GM18505 (cell line): Measurements from ENCODE around the gene RAP1GAP2.
"Not testable (repeated sequence)": the region's sequence is repeated elsewhere in the genome, so short reads cannot be mapped to it uniquely, and the experiment has no call there.

ENCODE experiments used
- ATAC-seq: cut with Tn5 transposase; IDR thresholded peaks from one replicate; pipeline ENCODE4 v1.9.1; 2021; ENCODE audit not compliant: unreplicated experiment
- POLR2A ChIP-seq: IDR thresholded peaks from 4 replicates; pipeline ENCODE4 v1.6.1; 2011; ENCODE audit warnings: borderline replicate concordance; ENCODE audit not compliant: insufficient read depth, insufficient read length; ENCODE audit errors: extremely low read depth

Gene RAP1GAP2

GRCh38 chr17:2779545-2779944, 16.7 kb upstream of the RAP1GAP2 start:
- no peak for TF ChIP-seq POLR2A

GRCh38 chr17:2780256-2780655, 16.0 kb upstream of the RAP1GAP2 start:
- no peak for ATAC-seq
- no peak for TF ChIP-seq POLR2A

More at GRCh38 chr17:2779545-2779944, 16.7 kb upstream of the RAP1GAP2 start:
- ATAC-seq, result no peak

DNA sequence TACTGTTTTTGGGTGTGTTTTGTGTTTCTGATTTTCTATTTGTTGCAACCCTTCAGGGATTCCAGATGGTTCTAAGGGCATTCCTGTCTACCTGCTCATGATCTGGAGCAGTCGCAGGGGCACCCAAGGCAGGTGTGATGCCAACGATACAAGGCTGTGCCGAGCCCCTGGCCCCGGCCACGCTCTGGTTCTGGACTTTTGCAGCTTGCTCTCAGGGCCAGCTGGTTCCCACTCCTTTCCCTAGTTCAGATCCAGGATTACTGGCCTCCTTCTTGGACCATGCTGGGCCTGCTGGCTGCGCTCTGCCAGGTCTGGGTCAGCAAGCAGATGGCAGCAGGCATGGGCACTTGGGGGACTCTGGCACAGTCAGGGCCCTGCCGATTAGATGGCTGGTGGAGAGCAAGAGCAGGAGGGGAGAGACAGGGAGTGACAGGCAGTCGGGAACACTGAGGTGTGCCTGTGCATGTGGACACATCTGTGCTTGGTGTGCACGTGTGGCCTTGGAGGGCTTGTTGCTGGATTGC, 15.2 kb upstream of the RAP1GAP2 start:
- no peak for ATAC-seq
- no peak for TF ChIP-seq POLR2A

- not testable (repeated sequence) for ATAC-seq
These were observed 14.6 kb upstream of the RAP1GAP2 start for GRCh38 chr17:2781598-2781997.

- no peak for ATAC-seq
- TF ChIP-seq POLR2A, result no peak
These were observed 14.2 kb upstream of the RAP1GAP2 start for GRCh38 chr17:2782055-2782454.

GRCh38 chr17:2783310-2784030, 12.8 kb upstream of the RAP1GAP2 start:
- TF ChIP-seq POLR2A, result no peak
- no peak for ATAC-seq

DNA sequence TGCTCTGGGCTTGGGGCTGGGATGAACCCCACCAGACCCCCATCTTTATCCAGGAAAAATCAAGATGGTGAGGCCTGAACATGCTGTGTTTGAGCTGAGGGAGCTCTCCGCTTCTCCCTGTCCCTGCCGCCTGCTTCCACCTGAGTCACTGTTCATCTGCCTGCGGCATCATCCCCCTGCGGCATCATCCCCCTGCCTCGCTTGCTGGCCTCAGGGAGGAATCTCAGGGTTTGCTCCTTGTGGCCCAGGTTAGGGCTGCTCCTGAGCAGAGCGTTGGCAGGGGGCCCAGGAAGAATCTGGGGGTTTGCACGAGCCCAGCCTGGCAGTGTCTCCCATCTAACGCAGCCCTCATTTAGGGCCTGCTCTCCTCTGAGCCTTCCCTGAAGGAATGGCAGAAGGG, 11.4 kb upstream of the RAP1GAP2 start:
- ATAC-seq, result no peak

DNA sequence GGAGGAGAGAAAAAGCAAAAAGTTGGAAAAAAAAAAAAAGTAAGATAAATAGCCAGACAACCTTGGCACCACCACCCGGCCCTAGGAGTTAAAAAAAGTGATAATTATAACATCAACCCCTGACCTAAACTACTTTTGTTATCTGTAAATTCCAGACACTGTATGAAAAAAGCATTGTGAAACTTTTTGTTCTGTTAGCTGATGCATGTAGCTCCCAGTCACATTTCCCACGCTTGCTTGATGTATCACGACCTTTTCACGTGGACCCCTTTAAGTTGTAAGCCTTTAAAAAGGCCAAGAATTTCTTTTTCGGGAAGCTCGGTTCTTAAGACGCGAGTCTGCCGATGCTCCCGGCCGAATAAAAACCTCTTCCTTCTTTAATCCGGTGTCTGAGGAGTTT, 10.9 kb upstream of the RAP1GAP2 start:
- not testable (repeated sequence) for ATAC-seq

More for the DNA sequence above, 11.4 kb upstream of the RAP1GAP2 start:
- TF ChIP-seq POLR2A, result no peak

DNA sequence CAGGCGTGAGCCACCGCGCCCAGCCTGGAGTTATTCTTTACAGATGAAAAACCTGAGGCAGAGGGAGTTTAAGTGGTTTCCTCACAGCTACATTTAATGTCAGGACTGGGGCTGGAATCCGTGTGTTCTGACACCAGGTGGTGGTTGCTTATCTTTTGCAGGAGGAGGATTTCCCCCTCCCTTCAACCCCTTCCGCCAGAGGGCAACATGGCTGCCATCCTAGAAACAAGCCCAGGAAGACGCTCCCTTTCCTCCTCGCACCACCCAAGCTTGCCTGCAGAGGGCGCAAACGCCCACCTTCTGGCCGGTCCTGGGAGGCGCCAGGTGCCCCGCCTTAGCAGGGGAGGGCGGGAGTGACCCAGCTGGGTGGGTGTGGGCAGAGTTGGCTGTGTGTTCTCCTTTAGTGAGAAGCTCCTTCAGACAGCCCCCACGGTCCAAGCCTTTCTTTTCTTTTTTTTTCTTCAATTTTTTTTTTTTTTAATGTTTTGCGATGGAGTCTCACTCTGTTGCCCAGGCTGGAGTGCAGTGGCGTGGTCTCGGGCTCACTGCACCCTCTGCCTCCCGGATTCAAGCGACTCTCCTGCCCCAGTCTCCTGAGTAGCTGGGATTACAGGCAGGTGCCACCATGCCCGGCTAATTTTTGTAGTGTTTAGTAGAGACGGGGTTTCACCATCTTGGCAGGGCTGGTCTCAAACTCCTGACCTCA, 9.9 kb upstream of the RAP1GAP2 start:
- peak; percentile 79 for ATAC-seq
- TF ChIP-seq POLR2A, result no peak

DNA sequence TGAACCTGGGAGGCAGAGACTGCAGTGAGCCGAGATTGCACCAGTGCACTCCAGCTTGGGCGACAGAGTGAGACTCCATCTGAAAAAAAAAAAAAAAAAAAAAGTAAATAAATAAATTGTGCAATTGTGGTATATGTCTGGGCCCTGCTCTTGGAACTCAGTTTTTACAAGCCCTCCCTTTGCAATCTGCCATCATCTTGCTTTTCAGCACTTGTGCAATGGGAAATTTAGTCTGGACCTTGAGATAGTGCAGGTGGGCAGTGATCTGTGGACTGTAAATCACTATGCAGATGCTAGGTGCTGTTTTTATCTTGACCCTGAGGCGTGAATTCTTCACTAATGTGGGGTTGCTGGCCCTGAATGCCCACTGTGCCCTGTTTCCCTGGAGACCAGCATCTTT, 6.5 kb upstream of the RAP1GAP2 start:
- TF ChIP-seq POLR2A, result no peak

GRCh38 chr17:2792366-2793169, 3.7 kb upstream of the RAP1GAP2 start:
- no peak for TF ChIP-seq POLR2A
- ATAC-seq, result no peak

More for the DNA sequence above, 6.5 kb upstream of the RAP1GAP2 start:
- ATAC-seq, result no peak

GRCh38 chr17:2794111-2794803, 2.0 kb upstream of the RAP1GAP2 start:
- no peak for TF ChIP-seq POLR2A

GRCh38 chr17:2795441-2796163, 636 bp upstream of the RAP1GAP2 start:
- ATAC-seq, result no peak
- TF ChIP-seq POLR2A, result no peak

More at GRCh38 chr17:2794111-2794803, 2.0 kb upstream of the RAP1GAP2 start:
- no peak for ATAC-seq

DNA sequence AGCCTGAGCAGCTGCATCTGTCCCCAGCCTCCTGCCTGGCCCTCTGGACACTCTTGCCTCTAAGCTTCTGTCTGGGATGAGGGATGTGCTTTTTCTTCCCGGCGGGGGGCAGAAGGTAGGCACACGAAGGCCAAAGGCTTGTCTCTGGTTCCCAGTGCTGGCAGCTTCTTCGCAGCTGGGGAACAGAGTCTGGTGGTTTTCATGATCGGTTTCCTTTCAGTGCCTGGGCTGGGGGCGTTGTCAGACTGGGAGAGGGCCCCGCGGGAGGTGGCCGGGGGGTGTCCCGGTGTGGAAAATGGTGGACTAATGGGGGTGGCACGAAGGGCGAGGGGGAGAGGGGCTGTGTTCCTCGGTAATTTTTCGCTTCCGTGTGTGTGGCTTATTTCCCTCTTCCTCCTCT, 988 bp downstream of the RAP1GAP2 start:
- TF ChIP-seq POLR2A, result no peak
- ATAC-seq, result no peak
